Esophagus squamous epithelium (tissue), 4 donors: ENCODE results near the gene MED13L.

Source experiments
- CTCF ChIP-seq, 6 experiments: fragments of 450-650 bp in 4 of 6; fragments of 200-600 bp in 2 of 6; sonication (generic) in 2 of 6; IDR thresholded peaks; one replicate each; pipeline ENCODE4 v1.5.1; 2016 to 2019; ENCODE audit warnings: antibody characterized with exemption in 6 of 6, mild to moderate bottlenecking in 4 of 6, moderate library complexity in 4 of 6
- POLR2A ChIP-seq, 4 donors: fragments of 450-650 bp; IDR thresholded peaks; one replicate each; pipeline ENCODE4 v1.6.1; 2017; ENCODE audit warnings: antibody characterized with exemption in 4 of 4, mild to moderate bottlenecking in 4 of 4, moderate library complexity in 3 of 4

GRCh38 chr12:115934877-115935276 lies 342.6 kb downstream of the MED13L start:
- TF ChIP-seq CTCF (IDR thresholded peaks at IDR 0.05) (no peak), POLR2A (IDR thresholded peaks at IDR 0.05) (no peak)
